22Rv1 (cell line): ENCODE measurements around the gene PRH1.

Source experiments
- CTCF ChIP-seq: fragments of 450-650 bp; IDR thresholded peaks from 2 replicates; pipeline ENCODE4 v1.5.1; 2017; ENCODE audit warnings: mild to moderate bottlenecking
- ZFX ChIP-seq: fragments of 450-650 bp; IDR thresholded peaks from 2 replicates; pipeline ENCODE4 v1.6.1; 2017; ENCODE audit warnings: antibody characterized with exemption, borderline replicate concordance

GRCh38 chr12:10891937-10892336 lies 7.9 kb upstream of the PRH1 start:
- no peak for TF ChIP-seq CTCF
- TF ChIP-seq ZFX, result no peak
